K562 (cell line): ENCODE results near the gene ABR. TPM values are rescaled to one million over a fixed set of nuclear protein-coding genes. Genes with fewer than 3 reads are reported as not detected.

Experiments
- ATAC-seq: fragments of 200-7000 bp; cut with Tn5 transposase; 3 replicates; pipeline ENCODE4 v1.9.1; 2020; ENCODE audit warnings: moderate library complexity
- BruUV-seq: library from RNA; stranded (reverse); fragments of 400-500 nt; replicated peaks from 2 replicates; lab custom pipeline; 2021; lab: Mats Ljungman, UMichigan
- CTCF ChIA-PET: fragments of 300-600 bp; formaldehyde crosslinking; extraction: SDS; loops from one replicate; lab custom pipeline; 2021; ENCODE audit warnings: low intra/inter-chr PET ratio; lab: Yijun Ruan, JAX
- POLR2A ChIA-PET: fragments of 300-600, 350-650 bp; sonication (Branson Sonifier 250); formaldehyde crosslinking; extraction: SDS; loops from one replicate; lab custom pipeline; 2021; ENCODE audit warnings: antibody characterized with exemption, inconsistent platforms; lab: Yijun Ruan, JAX
- DNase-seq, 4 experiments: peaks; one replicate each; pipeline versions ENCODE4 v3.0.0 to v3.0.0-alpha.2; 2011 to 2018; ENCODE audit warnings: low spot score in 3 of 4, mixed read lengths in 3 of 4; ENCODE audit errors: extremely low read depth in 1 of 4
- FAIRE-seq: peaks from 2 replicates; lab custom pipeline; 2011; peaks lifted over from hg19 to GRCh38; lab: Jason Lieb, UNC
- H2AFZ ChIP-seq: 2 replicates; pipeline ENCODE4 v1.6.0; 2011; ENCODE audit warnings: low read depth, low read length, control low read depth, inconsistent platforms
- H3K27ac ChIP-seq: fragments of 200-600 bp; 3 replicates; pipeline ENCODE4 v1.8.0; 2011; ENCODE audit warnings: low read depth, mild to moderate bottlenecking, control low read depth, inconsistent platforms, low read length, moderate library complexity, mixed read lengths; ENCODE audit errors: extremely low read depth
- H3K27me3 ChIP-seq, 2 experiments: fragments of 300-600 bp in 1 of 2; 2 replicates in 1 of 2; 3 replicates in 1 of 2; pipeline versions ENCODE4 v1.6.0 to v1.8.0; 2011; ENCODE audit warnings: inconsistent platforms in 2 of 2, low read length in 2 of 2, mild to moderate bottlenecking in 1 of 2, mixed read lengths in 1 of 2, moderate library complexity in 1 of 2; ENCODE audit not compliant: control insufficient read depth in 2 of 2, insufficient read depth in 2 of 2
- H3K36me3 ChIP-seq: fragments of 300-600 bp; 3 replicates; pipeline ENCODE4 v1.8.0; 2011; ENCODE audit warnings: mild to moderate bottlenecking, low read length, inconsistent platforms; ENCODE audit not compliant: control insufficient read depth, insufficient read depth
- H3K4me1 ChIP-seq, 2 experiments: fragments of 200-600 bp in 1 of 2; replicated peaks in 1 of 2; 2 replicates in 1 of 2; 3 replicates in 1 of 2; pipeline versions ENCODE4 v1.5.1 to v1.8.0; 2011; ENCODE audit warnings: inconsistent platforms in 2 of 2, low read length in 2 of 2, mild to moderate bottlenecking in 1 of 2, mixed read lengths in 1 of 2, moderate library complexity in 1 of 2; ENCODE audit not compliant: control insufficient read depth in 2 of 2, insufficient read depth in 2 of 2
- H3K4me2 ChIP-seq: 2 replicates; pipeline ENCODE4 v1.6.1; 2011; ENCODE audit warnings: low read length, control low read depth, inconsistent platforms, mixed read lengths; ENCODE audit not compliant: insufficient read depth
- H3K4me3 ChIP-seq: fragments of 200-600 bp; sonication (generic), shearing (Covaris generic); 2 replicates; pipeline ENCODE4 v1.5.1; 2016; ENCODE audit warnings: control low read depth, inconsistent platforms
- H3K79me2 ChIP-seq: fragments of 200-600 bp; 3 replicates; pipeline ENCODE4 v1.8.0; 2011; ENCODE audit warnings: low read length, inconsistent platforms; ENCODE audit not compliant: control insufficient read depth, insufficient read depth
- H3K9ac ChIP-seq, 2 experiments: 2 replicates each; pipeline versions ENCODE4 v1.6.0 to v1.6.1; 2011; ENCODE audit warnings: low read depth in 2 of 2, low read length in 2 of 2, control low read depth in 1 of 2, inconsistent platforms in 1 of 2, mild to moderate bottlenecking in 1 of 2, mixed read lengths in 1 of 2; ENCODE audit not compliant: insufficient read depth in 1 of 2
- H3K9me1 ChIP-seq: one replicate; pipeline ENCODE4 v1.6.0; 2011; ENCODE audit warnings: inconsistent platforms, mild to moderate bottlenecking, low read length, moderate library complexity; ENCODE audit not compliant: control insufficient read depth, insufficient read depth
- H3K9me3 ChIP-seq: replicated peaks from 2 replicates; pipeline ENCODE4 v1.5.1; 2011; ENCODE audit warnings: low read depth, low read length, inconsistent platforms; ENCODE audit not compliant: control insufficient read depth, insufficient read depth
- H4K20me1 ChIP-seq: replicated peaks from 2 replicates; pipeline ENCODE4 v1.6.1; 2011; ENCODE audit warnings: low read length, inconsistent platforms, mixed read lengths; ENCODE audit not compliant: control insufficient read depth, insufficient read depth
- ARID2 ChIP-seq: fragments of 450-650 bp; IDR thresholded peaks from 2 replicates; pipeline ENCODE4 v1.6.1; 2017; ENCODE audit warnings: antibody characterized with exemption, mild to moderate bottlenecking
- CREBBP ChIP-seq: IDR thresholded peaks from one replicate; pipeline ENCODE4 v1.6.1; 2012; ENCODE audit warnings: low read depth, mild to moderate bottlenecking, control low read depth, inconsistent platforms, low read length
- HCFC1 ChIP-seq: IDR thresholded peaks from 2 replicates; pipeline ENCODE4 v1.6.1; 2012; ENCODE audit warnings: low read depth, low read length, improper control_type of control experiment
- MNT ChIP-seq, 2 experiments: fragments of 450-650 bp; conservative IDR thresholded peaks; 2 replicates each; pipeline ENCODE4 v1.6.1; 2017; ENCODE audit warnings: mild to moderate bottlenecking in 2 of 2, moderate library complexity in 2 of 2
- PHTF2 ChIP-seq: fragments of 250-450 bp; sonication (Bioruptor Pico); IDR thresholded peaks from 2 replicates; pipeline ENCODE4 v1.5.0; 2021; ENCODE audit warnings: mild to moderate bottlenecking
- RAD21 ChIP-seq, 2 experiments: fragments of 250-450 bp in 1 of 2; fragments of 450-650 bp in 1 of 2; sonication (Bioruptor Pico) in 1 of 2; formaldehyde crosslinking in 1 of 2; IDR thresholded peaks in 1 of 2; conservative IDR thresholded peaks in 1 of 2; 2 replicates each; pipeline versions ENCODE4 v1.4.0 to v1.8.0; 2020 to 2022; ENCODE audit warnings: mild to moderate bottlenecking in 2 of 2, moderate library complexity in 1 of 2
- RBM39 ChIP-seq: fragments of 200-400 bp; formaldehyde crosslinking; optimal IDR thresholded peaks from 2 replicates; pipeline ENCODE3; 2018; ENCODE audit warnings: low read depth, low read length
- SPI1 ChIP-seq: IDR thresholded peaks from 2 replicates; pipeline ENCODE4 v1.6.1; 2011; ENCODE audit warnings: low read depth, low read length, control low read depth, borderline replicate concordance
- SREBF2 ChIP-seq: sonication (generic); formaldehyde crosslinking; IDR thresholded peaks from 2 replicates; pipeline ENCODE4 v1.4.0; 2020; ENCODE audit warnings: mild to moderate bottlenecking, missing genetic modification reagents
- TCF7 ChIP-seq: sonication (generic); IDR thresholded peaks from 2 replicates; pipeline ENCODE4 v1.6.1; 2016; ENCODE audit warnings: antibody characterized with exemption, borderline replicate concordance
- ZC3H11A ChIP-seq: IDR thresholded peaks from 2 replicates; pipeline ENCODE4 v1.6.1; 2012; ENCODE audit warnings: low read depth, low read length, improper control_type of control experiment
- ZNF695 ChIP-seq: fragments of 450-650 bp; formaldehyde crosslinking; IDR thresholded peaks from 2 replicates; pipeline ENCODE4 v1.4.0; 2020; ENCODE audit warnings: mild to moderate bottlenecking, moderate library complexity
- ZSCAN29 ChIP-seq: fragments of 450-650 bp; IDR thresholded peaks from 2 replicates; pipeline ENCODE4 v1.6.1; 2017
- WGBS: fragments of 100-300 bp; shearing (Covaris generic); methylation state at CpG from one replicate; pipeline ENCODE4 v1.1.6; 2016; ENCODE audit warnings: low coverage, mixed read lengths; ENCODE audit not compliant: insufficient coverage; ENCODE audit errors: missing lambda C conversion rate; 5-methylcytosine and 5-hydroxymethylcytosine counted together
- in situ Hi-C: fragments of 300-500 bp; cut with MboI; formaldehyde crosslinking; loops from 4 replicates; pipeline ENCODE4 v1.15.0; 2018; ENCODE audit warnings: inconsistent platforms, mixed read lengths
- intact Hi-C: fragments of 100-400 bp; cut with micrococcal nuclease; formaldehyde crosslinking; loops from 2 replicates; pipeline ENCODE4 v1.14.2; 2022
- polyA plus RNA-seq, 8 experiments: library from polyadenylated mRNA; depleted of rRNA in 4 of 8; stranded (reverse) in 5 of 8; unstranded in 3 of 8; fragments of >200 nt; fragmentation: Nextera tagmentation in 2 of 8; fragmentation: Illumina TruSeq in 1 of 8; extraction: Ambion mirVana in 2 of 8; extraction: Trizol in 1 of 8; gene quantifications; 2 replicates each; pipeline versions ENCODE4 v1.2.1 to v1.2.3, GENCODE V29; 2011 to 2014; ENCODE audit warnings: inconsistent platforms in 1 of 8, missing spikeins in 1 of 8
- total RNA-seq, 7 experiments: library from RNA; depleted of rRNA in 6 of 7; stranded (reverse); fragments of >200 nt in 6 of 7; fragmentation: Illumina TruSeq in 2 of 7; extraction: Trizol in 2 of 7; gene quantifications; 2 replicates each; pipeline versions ENCODE4 v1.2.1 to v1.2.3, GENCODE V29; 2011 to 2021; ENCODE audit warnings: low replicate concordance in 1 of 7
- TF ChIP-seq, protein P1 (sequence below): fragments of 450-650 bp; IDR thresholded peaks from 2 replicates; pipeline ENCODE4 v1.6.1; 2017; ENCODE audit warnings: mild to moderate bottlenecking, moderate library complexity
- TF ChIP-seq, protein P2 (sequence below), 3 experiments: IDR thresholded peaks in 2 of 3; conservative IDR thresholded peaks in 1 of 3; 2 replicates each; pipeline ENCODE4 v1.5.1; 2011 to 2012; ENCODE audit warnings: low read length in 3 of 3, mild to moderate bottlenecking in 3 of 3, control low read depth in 2 of 3, improper control_type of control experiment in 1 of 3, inconsistent platforms in 1 of 3, low read depth in 1 of 3, mixed read lengths in 1 of 3, moderate library complexity in 1 of 3; ENCODE audit not compliant: insufficient read depth in 2 of 3
- TF ChIP-seq, protein P3 (sequence below): fragments of 250-450 bp; sonication (Bioruptor Pico); IDR thresholded peaks from 2 replicates; pipeline ENCODE4 v1.5.1; 2021; ENCODE audit warnings: mild to moderate bottlenecking
- TF ChIP-seq, protein P4 (sequence below): sonication (generic); formaldehyde crosslinking; IDR thresholded peaks from 2 replicates; pipeline ENCODE4 v1.9.0; 2022; ENCODE audit warnings: mild to moderate bottlenecking, missing genetic modification reagents

ABR gene
- total and polyA plus RNA-seq, 9 of the 15 experiments (the other 6 are each of a cell fraction or from before 2014, with no cell fraction given): 0.07 to 1.6 (median 0.37) TPM; not detected in 1

- peaks cover 0 to 37% of the 10 kb centered on the region in 2 experiments; a peak in 2 of 5 replicates for H3K4me1 ChIP-seq
- no peak overlapping the region for H3K4me3 ChIP-seq
- ChIA-PET CTCF (no interaction called here), POLR2A (interaction anchor here (0.8 kb wide), 1 partner anchor 56 kb away, joined by 3 read pairs; no protein-coding TSS in a partner anchor)
- H3K36me3 ChIP-seq: peaks cover 20% of the 10 kb centered on the region; the same call in 2 of the 3 replicates
- no peak overlapping the region for H3K4me2 ChIP-seq
- WGBS: 62% methylated on average over 8 of the region's 16 CpGs
- no peaks in the 10 kb centered on the region for H3K9me1 ChIP-seq
- no peaks in the 10 kb centered on the region for H3K9me3 ChIP-seq
- no peaks in the 10 kb centered on the region for H3K79me2 ChIP-seq
- H3K27me3 ChIP-seq: peaks cover 0 to 12% of the 10 kb centered on the region in 2 experiments; a peak in 2 of 5 replicates
- no peak for FAIRE-seq
- intact Hi-C loops (no loop called here), in situ Hi-C loops (no loop called here)
- BruUV-seq: no TSS peak
- no peak; the same call in 2 of the 3 replicates for ATAC-seq
- no peak for DNase-seq
- no peak overlapping the region for H3K27ac ChIP-seq
- no peaks in the 10 kb centered on the region for H4K20me1 ChIP-seq
- no peak overlapping the region for H2AFZ ChIP-seq
- H3K9ac ChIP-seq: no peak overlapping the region
- TF ChIP-seq, protein P1, sequence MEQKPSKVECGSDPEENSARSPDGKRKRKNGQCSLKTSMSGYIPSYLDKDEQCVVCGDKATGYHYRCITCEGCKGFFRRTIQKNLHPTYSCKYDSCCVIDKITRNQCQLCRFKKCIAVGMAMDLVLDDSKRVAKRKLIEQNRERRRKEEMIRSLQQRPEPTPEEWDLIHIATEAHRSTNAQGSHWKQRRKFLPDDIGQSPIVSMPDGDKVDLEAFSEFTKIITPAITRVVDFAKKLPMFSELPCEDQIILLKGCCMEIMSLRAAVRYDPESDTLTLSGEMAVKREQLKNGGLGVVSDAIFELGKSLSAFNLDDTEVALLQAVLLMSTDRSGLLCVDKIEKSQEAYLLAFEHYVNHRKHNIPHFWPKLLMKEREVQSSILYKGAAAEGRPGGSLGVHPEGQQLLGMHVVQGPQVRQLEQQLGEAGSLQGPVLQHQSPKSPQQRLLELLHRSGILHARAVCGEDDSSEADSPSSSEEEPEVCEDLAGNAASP: no peak
- TF ChIP-seq, protein P2, sequence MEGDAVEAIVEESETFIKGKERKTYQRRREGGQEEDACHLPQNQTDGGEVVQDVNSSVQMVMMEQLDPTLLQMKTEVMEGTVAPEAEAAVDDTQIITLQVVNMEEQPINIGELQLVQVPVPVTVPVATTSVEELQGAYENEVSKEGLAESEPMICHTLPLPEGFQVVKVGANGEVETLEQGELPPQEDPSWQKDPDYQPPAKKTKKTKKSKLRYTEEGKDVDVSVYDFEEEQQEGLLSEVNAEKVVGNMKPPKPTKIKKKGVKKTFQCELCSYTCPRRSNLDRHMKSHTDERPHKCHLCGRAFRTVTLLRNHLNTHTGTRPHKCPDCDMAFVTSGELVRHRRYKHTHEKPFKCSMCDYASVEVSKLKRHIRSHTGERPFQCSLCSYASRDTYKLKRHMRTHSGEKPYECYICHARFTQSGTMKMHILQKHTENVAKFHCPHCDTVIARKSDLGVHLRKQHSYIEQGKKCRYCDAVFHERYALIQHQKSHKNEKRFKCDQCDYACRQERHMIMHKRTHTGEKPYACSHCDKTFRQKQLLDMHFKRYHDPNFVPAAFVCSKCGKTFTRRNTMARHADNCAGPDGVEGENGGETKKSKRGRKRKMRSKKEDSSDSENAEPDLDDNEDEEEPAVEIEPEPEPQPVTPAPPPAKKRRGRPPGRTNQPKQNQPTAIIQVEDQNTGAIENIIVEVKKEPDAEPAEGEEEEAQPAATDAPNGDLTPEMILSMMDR (IDR thresholded peaks at IDR 0.05 in 2 of 3, conservative IDR thresholded peaks at IDR 0.05 in 1 of 3; ENCODE audit: insufficient read depth in 2 of 3, low read depth in 1 of 3, low read length in 3 of 3): no peak
- TF ChIP-seq ZSCAN29 (no peak), MNT (conservative IDR thresholded peaks at IDR 0.05) (no peak), TCF7 (no peak), RBM39 (no peak), SPI1 (no peak), SREBF2 (CRISPR knock-in tag) (no peak), HCFC1 (no peak), RAD21 (CRISPR knock-in tag; conservative IDR thresholded peaks at IDR 0.05 in 1 of 2, IDR thresholded peaks at IDR 0.05 in 1 of 2) (no peak), ZC3H11A (no peak), ARID2 (no peak), ZNF695 (CRISPR knock-in tag) (no peak), PHTF2 (no peak), CREBBP (no peak)
- TF ChIP-seq, protein P3, sequence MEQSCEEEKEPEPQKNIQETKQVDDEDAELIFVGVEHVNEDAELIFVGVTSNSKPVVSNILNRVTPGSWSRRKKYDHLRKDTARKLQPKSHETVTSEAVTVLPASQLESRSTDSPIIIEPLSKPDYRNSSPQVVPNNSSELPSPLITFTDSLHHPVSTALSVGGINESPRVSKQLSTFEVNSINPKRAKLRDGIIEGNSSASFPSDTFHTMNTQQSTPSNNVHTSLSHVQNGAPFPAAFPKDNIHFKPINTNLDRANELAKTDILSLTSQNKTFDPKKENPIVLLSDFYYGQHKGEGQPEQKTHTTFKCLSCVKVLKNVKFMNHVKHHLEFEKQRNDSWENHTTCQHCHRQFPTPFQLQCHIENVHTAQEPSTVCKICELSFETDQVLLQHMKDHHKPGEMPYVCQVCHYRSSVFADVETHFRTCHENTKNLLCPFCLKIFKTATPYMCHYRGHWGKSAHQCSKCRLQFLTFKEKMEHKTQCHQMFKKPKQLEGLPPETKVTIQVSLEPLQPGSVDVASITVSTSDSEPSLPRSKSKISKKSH (CRISPR knock-in tag): no peak
- TF ChIP-seq, protein P4, sequence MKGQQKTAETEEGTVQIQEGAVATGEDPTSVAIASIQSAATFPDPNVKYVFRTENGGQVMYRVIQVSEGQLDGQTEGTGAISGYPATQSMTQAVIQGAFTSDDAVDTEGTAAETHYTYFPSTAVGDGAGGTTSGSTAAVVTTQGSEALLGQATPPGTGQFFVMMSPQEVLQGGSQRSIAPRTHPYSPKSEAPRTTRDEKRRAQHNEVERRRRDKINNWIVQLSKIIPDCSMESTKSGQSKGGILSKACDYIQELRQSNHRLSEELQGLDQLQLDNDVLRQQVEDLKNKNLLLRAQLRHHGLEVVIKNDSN: no peak
These were observed 173.7 kb downstream of the ABR start for GRCh38 chr17:1006054-1006453.
